HepG2 (cell line): ENCODE measurements around the gene CNOT6. TPM values are rescaled to one million over a fixed set of nuclear protein-coding genes. Genes with fewer than 3 reads are reported as not detected.

Experiments used
- ATAC-seq: fragments of 200-7000 bp; cut with Tn5 transposase; 3 replicates; pipeline ENCODE4 v1.9.1; 2020; ENCODE audit warnings: mild to moderate bottlenecking, moderate library complexity
- BruUV-seq: library from RNA; stranded (reverse); fragments of 400-500 nt; replicated peaks from 2 replicates; lab custom pipeline; 2021; lab: Mats Ljungman, UMichigan
- CTCF ChIA-PET: fragments of 300-600 bp; formaldehyde crosslinking; extraction: SDS; loops from one replicate; lab custom pipeline; 2021; ENCODE audit warnings: low total read pairs, inconsistent platforms, low intra/inter-chr PET ratio; lab: Yijun Ruan, JAX
- POLR2A ChIA-PET: fragments of 350-600 bp; sonication (Branson Sonifier 250); formaldehyde crosslinking; loops from one replicate; lab custom pipeline; 2020; ENCODE audit warnings: antibody characterized with exemption, inconsistent platforms; lab: Yijun Ruan, JAX
- DNase-seq: peaks from one replicate; pipeline ENCODE4 v3.0.0-alpha.2; 2015; ENCODE audit warnings: low spot score
- FAIRE-seq: peaks from 3 replicates; lab custom pipeline; 2011; peaks lifted over from hg19 to GRCh38; lab: Jason Lieb, UNC
- H2AFZ ChIP-seq: one replicate; pipeline ENCODE4 v1.6.1; 2011; ENCODE audit warnings: low read length, inconsistent platforms
- H3K27ac ChIP-seq: fragments of 300-600 bp; 3 replicates; pipeline ENCODE4 v1.8.0; 2011; ENCODE audit warnings: mixed run types, mild to moderate bottlenecking, mixed read lengths, low read length, inconsistent platforms; ENCODE audit not compliant: insufficient read depth; ENCODE audit errors: extremely low read length
- H3K27me3 ChIP-seq, 2 experiments: fragments of 200-600 bp in 1 of 2; 2 replicates in 1 of 2; 3 replicates in 1 of 2; pipeline versions ENCODE4 v1.6.0 to v1.8.0; 2011; ENCODE audit warnings: low read length in 2 of 2, mild to moderate bottlenecking in 2 of 2, moderate library complexity in 2 of 2, inconsistent platforms in 1 of 2; ENCODE audit not compliant: insufficient read depth in 2 of 2, control insufficient read depth in 1 of 2
- H3K36me3 ChIP-seq, 2 experiments: fragments of 200-600 bp in 1 of 2; replicated peaks in 1 of 2; 2 replicates in 1 of 2; 3 replicates in 1 of 2; pipeline versions ENCODE4 v1.5.1 to v1.8.0; 2011; ENCODE audit warnings: low read length in 2 of 2, inconsistent platforms in 1 of 2; ENCODE audit not compliant: insufficient read depth in 2 of 2, control insufficient read depth in 1 of 2
- H3K4me1 ChIP-seq: 2 replicates; pipeline ENCODE4 v1.5.1; 2012; ENCODE audit warnings: low read length, inconsistent platforms; ENCODE audit not compliant: insufficient read depth
- H3K4me2 ChIP-seq: 2 replicates; pipeline ENCODE4 v1.6.0; 2011; ENCODE audit warnings: low read depth, low read length, inconsistent platforms
- H3K4me3 ChIP-seq, 3 experiments: fragments of 200-600 bp in 1 of 3; sonication (generic), shearing (Covaris generic) in 1 of 3; replicated peaks in 1 of 3; 2 replicates each; pipeline ENCODE4 v1.5.1; 2011 to 2016; ENCODE audit warnings: low read length in 3 of 3, inconsistent platforms in 2 of 3, low read depth in 2 of 3, mild to moderate bottlenecking in 2 of 3, control low read depth in 1 of 3, mixed read lengths in 1 of 3; ENCODE audit not compliant: insufficient read depth in 1 of 3
- H3K79me2 ChIP-seq: one replicate; pipeline ENCODE4 v1.6.1; 2011; ENCODE audit warnings: low read length, inconsistent platforms; ENCODE audit not compliant: insufficient read depth
- H3K9ac ChIP-seq: 2 replicates; pipeline ENCODE4 v1.6.0; 2011; ENCODE audit warnings: mild to moderate bottlenecking, low read depth, low read length, inconsistent platforms; ENCODE audit not compliant: insufficient read depth
- H3K9me3 ChIP-seq: 2 replicates; pipeline ENCODE4 v1.5.1; 2012; ENCODE audit warnings: mild to moderate bottlenecking, low read length
- H4K20me1 ChIP-seq: 2 replicates; pipeline ENCODE4 v1.6.0; 2011; ENCODE audit warnings: inconsistent platforms, mild to moderate bottlenecking, low read length, moderate library complexity; ENCODE audit not compliant: insufficient read depth
- ATF7-NPFF ChIP-seq: sonication (generic); formaldehyde crosslinking; IDR thresholded peaks from 2 replicates; pipeline ENCODE4 v1.8.1; 2023; ENCODE audit warnings: mild to moderate bottlenecking, low read depth, missing genetic modification reagents, moderate library complexity
- BCLAF1 ChIP-seq: fragments of 450-650 bp; IDR thresholded peaks from 2 replicates; pipeline ENCODE4 v1.6.1; 2017; ENCODE audit warnings: mild to moderate bottlenecking
- CEBPZ ChIP-seq: IDR thresholded peaks from 2 replicates; pipeline ENCODE4 v1.6.1; 2012; ENCODE audit warnings: low read length, improper control_type of control experiment
- POLR2AphosphoS2 ChIP-seq: IDR thresholded peaks from 2 replicates; pipeline ENCODE4 v1.6.1; 2011; ENCODE audit warnings: low read depth, low read length, improper control_type of control experiment
- ZNF260 ChIP-seq: sonication (generic); formaldehyde crosslinking; IDR thresholded peaks from 2 replicates; pipeline ENCODE4 v1.4.0; 2020; ENCODE audit warnings: missing genetic modification reagents, low read depth, mild to moderate bottlenecking, borderline replicate concordance
- ZNF333 ChIP-seq: sonication (generic); formaldehyde crosslinking; IDR thresholded peaks from 2 replicates; pipeline ENCODE4 v1.4.0; 2020; ENCODE audit warnings: mild to moderate bottlenecking, missing genetic modification reagents, borderline replicate concordance
- ZNF83 ChIP-seq: sonication (generic); formaldehyde crosslinking; IDR thresholded peaks from 2 replicates; pipeline ENCODE4 v1.4.0; 2020; ENCODE audit warnings: missing genetic modification reagents, mild to moderate bottlenecking, borderline replicate concordance
- ZZZ3 ChIP-seq: sonication (generic); formaldehyde crosslinking; IDR thresholded peaks from 2 replicates; pipeline ENCODE4 v1.4.0; 2020; ENCODE audit warnings: missing genetic modification reagents, mild to moderate bottlenecking, borderline replicate concordance
- WGBS: methylation state at CpG from one replicate; pipeline ENCODE4 v1.1.6; 2017; ENCODE audit warnings: low lambda C conversion rate; 5-methylcytosine and 5-hydroxymethylcytosine counted together
- in situ Hi-C: cut with HindIII; loops from 2 replicates; pipeline ENCODE4 v1.10.0; 2017; ENCODE audit warnings: low pct_unique_long_range_greater_than_20kb; ENCODE audit not compliant: extremely low pct_ligation_motif_present
- intact Hi-C: fragments of 100-400 bp; cut with micrococcal nuclease; formaldehyde crosslinking; loops from one replicate; pipeline ENCODE4 v1.10.0; 2022; ENCODE audit not compliant: unreplicated experiment
- polyA plus RNA-seq, 8 experiments: library from polyadenylated mRNA; depleted of rRNA in 3 of 8; stranded (reverse) in 7 of 8; unstranded in 1 of 8; fragments of >200 nt; fragmentation: Illumina TruSeq in 4 of 8; extraction: Trizol in 4 of 8; gene quantifications; 2 replicates each; pipeline versions ENCODE4 v1.2.1 to v1.2.3, GENCODE V29; 2011 to 2016; ENCODE audit warnings: low read depth in 4 of 8, missing spikeins in 1 of 8, mixed read lengths in 1 of 8; ENCODE audit not compliant: insufficient read depth in 1 of 8
- total RNA-seq, 5 experiments: library from RNA; depleted of rRNA; stranded (reverse); fragments of >200 nt; fragmentation: Illumina TruSeq; extraction: Trizol; gene quantifications; 2 replicates each; pipeline ENCODE4 v1.2.3, GENCODE V29; 2016; ENCODE audit warnings: low read depth in 1 of 5
- TF ChIP-seq, protein P1 (sequence below): sonication (generic); formaldehyde crosslinking; IDR thresholded peaks from 2 replicates; pipeline ENCODE4 v1.4.0; 2020; ENCODE audit warnings: missing genetic modification reagents

Gene CNOT6
- total and polyA plus RNA-seq, 2 of the 13 experiments (the other 11 are each of a cell fraction or from before 2014, with no cell fraction given) = 8.8 to 9.1 TPM

DNA sequence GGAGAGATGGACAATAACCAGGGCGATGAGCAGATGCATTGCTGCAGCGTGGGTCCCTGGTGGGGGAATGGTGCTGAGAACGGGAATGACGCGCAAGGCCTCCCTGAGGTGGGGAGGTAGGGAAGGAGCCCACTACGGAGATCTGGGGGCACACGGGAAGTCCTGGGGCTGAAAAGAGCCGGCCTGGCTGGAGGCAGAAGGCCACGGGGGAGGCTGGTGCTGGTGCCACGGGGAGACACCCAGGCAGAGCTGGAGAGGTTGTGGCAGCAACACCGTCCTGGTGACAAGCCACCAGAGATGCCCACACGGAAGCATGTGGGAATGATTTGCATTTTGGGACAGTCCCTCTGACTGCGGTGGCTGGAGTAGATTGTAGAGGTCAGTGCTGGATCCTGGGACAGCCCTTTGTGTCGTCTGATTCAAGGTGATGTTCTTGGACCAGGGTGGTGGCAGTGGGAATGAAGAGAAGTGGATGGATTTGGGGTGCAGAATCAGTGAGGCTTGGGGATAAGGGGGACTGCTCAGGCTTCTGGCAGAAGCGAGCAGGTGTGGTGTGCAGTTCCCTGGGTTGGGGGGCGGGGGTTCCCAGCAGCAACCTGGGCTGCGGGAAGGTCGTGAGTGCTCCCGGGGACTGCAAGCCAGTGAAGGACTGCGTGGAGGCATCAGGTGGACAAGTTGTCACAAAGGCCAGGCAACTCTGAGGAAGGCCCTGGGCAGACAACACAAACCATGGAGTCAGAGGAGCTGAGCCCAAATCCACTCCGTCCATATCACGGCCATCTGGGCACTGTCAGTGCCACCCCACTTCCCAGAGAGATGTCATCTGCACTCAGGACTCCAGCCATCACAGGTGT, 25.2 kb upstream of the CNOT6 start:
- in situ Hi-C loops = loop anchor here (25.0 kb wide), 1 partner anchor 257 kb away; the partner anchor contains the start of gene RASGEF1C
- Histone ChIP-seq H3K9ac (no peak overlapping the region), H4K20me1 (0 out of 2 replicates have a peak, but pooled peaks cover 2% of the 10 kb centered on the region), H3K27me3 (peaks cover 3 to 31% of the 10 kb centered on the region in 2 experiments; a peak in 3 of 5 replicates), H3K4me3 (no peak overlapping the region), H2AFZ (no peak overlapping the region), H3K36me3 (no peaks in the 10 kb centered on the region), H3K27ac (no peak overlapping the region), H3K79me2 (no peaks in the 10 kb centered on the region), H3K9me3 (no peaks in the 10 kb centered on the region), H3K4me2 (no peak overlapping the region), H3K4me1 (peaks cover 5% of the 10 kb centered on the region; the same call in 1 of the 2 replicates)
- FAIRE-seq = no peak
- TF ChIP-seq, protein P1, sequence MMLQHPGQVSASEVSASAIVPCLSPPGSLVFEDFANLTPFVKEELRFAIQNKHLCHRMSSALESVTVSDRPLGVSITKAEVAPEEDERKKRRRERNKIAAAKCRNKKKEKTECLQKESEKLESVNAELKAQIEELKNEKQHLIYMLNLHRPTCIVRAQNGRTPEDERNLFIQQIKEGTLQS = no peak
- no peak for TF ChIP-seq BCLAF1
- TF ChIP-seq ZNF260 (CRISPR knock-in tag) = no peak
- no peak for TF ChIP-seq CEBPZ
- no peak for TF ChIP-seq ZNF83 (CRISPR knock-in tag)
- TF ChIP-seq ZZZ3 = no peak
- TF ChIP-seq POLR2AphosphoS2 = no peak
- no peak for TF ChIP-seq ZNF333 (CRISPR knock-in tag)
- no peak for TF ChIP-seq ATF7-NPFF (CRISPR knock-in tag)
- intact Hi-C loops = no loop called here
- no peak for DNase-seq
- WGBS = 30% methylated on average over 18 of the region's 22 CpGs
- no peak for ATAC-seq
- ChIA-PET POLR2A (no interaction called here), CTCF (no interaction called here)
- no TSS peak for BruUV-seq
